ENCODE data around the gene CYP21A2.
"Not testable (repeated sequence)": the region's sequence is repeated elsewhere in the genome, so short reads cannot be mapped to it uniquely, and the experiment has no call there.

DNA sequence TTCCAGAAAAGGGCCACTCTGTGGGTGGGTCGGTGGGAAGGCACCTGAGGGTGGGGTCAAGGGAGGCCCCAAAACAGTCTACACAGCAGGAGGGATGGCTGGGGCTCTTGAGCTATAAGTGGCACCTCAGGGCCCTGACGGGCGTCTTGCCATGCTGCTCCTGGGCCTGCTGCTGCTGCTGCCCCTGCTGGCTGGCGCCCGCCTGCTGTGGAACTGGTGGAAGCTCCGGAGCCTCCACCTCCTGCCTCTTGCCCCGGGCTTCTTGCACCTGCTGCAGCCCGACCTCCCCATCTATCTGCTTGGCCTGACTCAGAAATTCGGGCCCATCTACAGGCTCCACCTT is 32.7 kb upstream of the CYP21A2 start:
- TF ChIP-seq, protein P1, sequence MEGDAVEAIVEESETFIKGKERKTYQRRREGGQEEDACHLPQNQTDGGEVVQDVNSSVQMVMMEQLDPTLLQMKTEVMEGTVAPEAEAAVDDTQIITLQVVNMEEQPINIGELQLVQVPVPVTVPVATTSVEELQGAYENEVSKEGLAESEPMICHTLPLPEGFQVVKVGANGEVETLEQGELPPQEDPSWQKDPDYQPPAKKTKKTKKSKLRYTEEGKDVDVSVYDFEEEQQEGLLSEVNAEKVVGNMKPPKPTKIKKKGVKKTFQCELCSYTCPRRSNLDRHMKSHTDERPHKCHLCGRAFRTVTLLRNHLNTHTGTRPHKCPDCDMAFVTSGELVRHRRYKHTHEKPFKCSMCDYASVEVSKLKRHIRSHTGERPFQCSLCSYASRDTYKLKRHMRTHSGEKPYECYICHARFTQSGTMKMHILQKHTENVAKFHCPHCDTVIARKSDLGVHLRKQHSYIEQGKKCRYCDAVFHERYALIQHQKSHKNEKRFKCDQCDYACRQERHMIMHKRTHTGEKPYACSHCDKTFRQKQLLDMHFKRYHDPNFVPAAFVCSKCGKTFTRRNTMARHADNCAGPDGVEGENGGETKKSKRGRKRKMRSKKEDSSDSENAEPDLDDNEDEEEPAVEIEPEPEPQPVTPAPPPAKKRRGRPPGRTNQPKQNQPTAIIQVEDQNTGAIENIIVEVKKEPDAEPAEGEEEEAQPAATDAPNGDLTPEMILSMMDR (IDR thresholded peaks at IDR 0.05): not testable (repeated sequence)
- TF ChIP-seq EZH2 (IDR thresholded peaks at IDR 0.05): not testable (repeated sequence)

All from neural progenitor cell (in vitro differentiated cells).